RWPE1 (cell line): Measurements from ENCODE around the gene DSCAML1.

Experiments
- CTCF ChIA-PET: fragments of 350-600 bp; sonication (Branson Sonifier 250); formaldehyde crosslinking; extraction: SDS; loops from one replicate; lab custom pipeline; 2021; lab: Yijun Ruan, JAX
- POLR2A ChIA-PET: fragments of 400-600 bp; formaldehyde crosslinking; extraction: SDS; loops from one replicate; lab custom pipeline; 2020; ENCODE audit warnings: antibody characterized with exemption; ENCODE audit not compliant: low non-redundant PET; lab: Yijun Ruan, JAX
- DNase-seq: peaks from one replicate; pipeline ENCODE4 v3.0.0; 2012; ENCODE audit warnings: low spot score
- H3K27ac ChIP-seq: fragments of 450-650 bp; 2 replicates; pipeline ENCODE4 v1.5.1; 2017
- CTCF ChIP-seq: fragments of 450-650 bp; conservative IDR thresholded peaks from 2 replicates; pipeline ENCODE4 v1.5.1; 2017; ENCODE audit warnings: low read depth, mild to moderate bottlenecking

Gene DSCAML1

GRCh38 chr11:117647207-117647606 is 149.8 kb downstream of the DSCAML1 start:
- no peak for DNase-seq
- ChIA-PET CTCF (no interaction called here), POLR2A (no interaction called here)
- no peak for TF ChIP-seq CTCF
- H3K27ac ChIP-seq, result no peak overlapping the region

DNA sequence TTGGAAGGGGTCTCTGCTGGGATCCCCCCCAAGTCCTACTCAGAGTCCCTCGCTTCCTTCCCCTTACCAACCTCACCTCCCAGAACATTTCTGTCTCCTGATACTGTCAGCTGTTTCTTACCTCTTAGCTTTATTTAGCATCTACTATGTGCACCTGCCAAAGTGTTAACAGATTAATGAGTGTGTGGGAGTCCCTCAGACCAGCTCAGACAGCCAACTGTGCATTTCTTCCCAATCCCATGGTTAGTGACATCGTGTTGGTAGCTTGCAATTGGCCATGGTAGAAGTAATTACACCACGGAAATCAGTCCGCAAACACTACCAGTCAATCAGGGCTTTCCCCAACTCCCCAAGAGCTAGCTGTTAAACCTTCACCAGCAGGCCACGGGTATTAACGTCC is 150.6 kb downstream of the DSCAML1 start:
- POLR2A ChIA-PET, result no interaction called here

GRCh38 chr11:117644403-117645155 is 152.4 kb downstream of the DSCAML1 start:
- DNase-seq, result no peak
- TF ChIP-seq CTCF, result no peak
- H3K27ac ChIP-seq, result no peak overlapping the region
- CTCF ChIA-PET, result no interaction called here
- POLR2A ChIA-PET, result no interaction called here

More for the DNA sequence above, 150.6 kb downstream of the DSCAML1 start:
- CTCF ChIA-PET, result no interaction called here
- DNase-seq, result no peak
- no peak overlapping the region for H3K27ac ChIP-seq
- TF ChIP-seq CTCF, result no peak

- DNase-seq, result no peak
- TF ChIP-seq CTCF, result no peak
- H3K27ac ChIP-seq, result no peak overlapping the region
- POLR2A ChIA-PET, result no interaction called here
- CTCF ChIA-PET, result no interaction called here
These were observed 153.3 kb downstream of the DSCAML1 start for GRCh38 chr11:117643606-117644300.

DNA sequence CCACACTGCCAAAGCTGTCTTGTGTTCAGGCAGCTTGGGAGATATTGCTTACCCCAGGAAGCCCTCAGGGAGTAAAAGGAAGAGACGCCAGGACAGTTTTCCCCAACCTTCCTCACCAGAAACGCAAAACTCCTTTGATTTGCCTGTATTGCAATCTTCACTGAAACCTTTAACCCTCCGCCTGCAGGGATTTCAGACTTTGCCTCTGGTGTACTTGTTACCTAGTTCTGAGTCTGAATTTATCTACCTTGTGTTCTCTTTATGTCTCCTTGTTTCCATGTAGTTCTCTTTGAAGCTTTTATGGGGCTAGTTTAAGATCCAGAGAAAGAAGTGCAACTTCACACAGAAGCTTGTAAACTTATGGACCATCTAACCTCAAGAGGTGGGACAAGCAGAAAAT is 154.2 kb downstream of the DSCAML1 start:
- POLR2A ChIA-PET, result no interaction called here
- TF ChIP-seq CTCF, result no peak
- no peak overlapping the region for H3K27ac ChIP-seq
- CTCF ChIA-PET, result no interaction called here
- DNase-seq, result no peak

DNA sequence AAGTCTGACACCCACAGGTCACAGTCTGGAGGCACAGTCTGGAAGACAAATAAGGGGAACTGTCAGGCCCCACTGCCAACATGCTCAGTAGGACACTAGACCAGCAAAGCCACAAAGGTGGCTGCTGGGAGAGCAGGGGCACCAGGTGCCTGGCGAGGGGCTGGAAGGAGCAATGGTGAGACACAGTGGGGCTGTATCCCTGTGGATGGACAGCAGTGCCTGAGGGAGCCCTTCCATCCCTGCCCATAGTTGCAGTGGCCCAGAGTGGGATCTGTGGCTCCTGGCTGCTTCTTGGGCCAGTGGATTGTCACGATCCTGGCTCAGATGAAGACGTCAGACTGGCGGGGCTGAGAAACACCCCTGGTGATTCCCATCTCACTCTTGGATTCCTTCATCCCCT is 154.6 kb downstream of the DSCAML1 start:
- CTCF ChIA-PET, result no interaction called here
- POLR2A ChIA-PET, result no interaction called here
- no peak for DNase-seq
- no peak overlapping the region for H3K27ac ChIP-seq
- TF ChIP-seq CTCF, result no peak
